Measurements from ENCODE around the gene CLEC5A.
"Not testable (repeated sequence)": the region's sequence is repeated elsewhere in the genome, so short reads cannot be mapped to it uniquely, and the experiment has no call there.

CLEC5A gene

GRCh38 chr7:141949021-141949420, 2.2 kb upstream of the CLEC5A start:
- DNase-seq (ENCODE audit: low read depth in 3 of 3), result no peak

- DNase-seq (ENCODE audit: low read depth in 3 of 3), result no peak
These were observed 1.4 kb downstream of the CLEC5A start for GRCh38 chr7:141945356-141945755.

- DNase-seq (ENCODE audit: low read depth in 3 of 3), result no peak
These were observed 2.0 kb downstream of the CLEC5A start for GRCh38 chr7:141944811-141945210.

DNA sequence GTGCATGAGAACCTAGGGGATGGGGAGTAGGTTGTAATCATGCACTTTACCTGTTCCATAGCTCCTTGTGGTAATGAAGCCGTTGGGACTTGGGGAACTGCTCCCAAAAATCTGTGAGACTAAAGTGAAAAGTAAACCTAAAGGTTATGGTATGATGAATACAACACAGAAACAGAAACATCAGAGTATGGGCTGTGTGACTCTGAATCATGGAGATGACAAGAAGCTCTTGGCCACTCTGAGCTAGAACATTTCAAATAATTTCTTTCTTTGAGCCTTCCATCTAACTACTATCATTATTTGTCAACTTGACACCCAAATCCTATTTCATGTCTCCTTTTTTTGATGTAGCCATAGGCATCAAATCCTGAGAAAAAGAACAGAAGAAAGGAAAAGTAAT, 2.9 kb downstream of the CLEC5A start:
- DNase-seq (ENCODE audit: low read depth in 3 of 3), result no peak

GRCh38 chr7:141941075-141941474, 5.7 kb downstream of the CLEC5A start:
- DNase-seq (ENCODE audit: low read depth in 3 of 3), result no peak

DNA sequence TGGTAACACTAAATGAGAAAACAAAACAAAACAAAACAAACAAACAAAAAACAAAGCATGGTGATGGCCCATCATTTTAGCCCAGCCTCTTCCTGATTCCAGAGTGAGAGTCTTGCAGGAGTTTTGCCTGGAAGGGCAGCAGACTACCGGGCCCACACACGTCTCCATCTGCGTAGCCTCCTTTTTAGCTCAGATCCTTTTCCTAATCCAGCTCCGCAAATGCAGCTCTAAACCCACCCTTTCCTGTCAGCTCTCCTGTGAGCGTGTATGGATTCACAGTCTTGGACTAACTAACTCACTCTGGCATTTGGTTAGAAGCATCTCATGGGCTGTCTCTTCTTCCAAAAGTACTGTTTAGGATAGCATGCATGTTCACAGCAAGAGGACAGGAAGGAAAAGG, 16.6 kb downstream of the CLEC5A start:
- no peak for DNase-seq (ENCODE audit: low read depth in 3 of 3)

DNA sequence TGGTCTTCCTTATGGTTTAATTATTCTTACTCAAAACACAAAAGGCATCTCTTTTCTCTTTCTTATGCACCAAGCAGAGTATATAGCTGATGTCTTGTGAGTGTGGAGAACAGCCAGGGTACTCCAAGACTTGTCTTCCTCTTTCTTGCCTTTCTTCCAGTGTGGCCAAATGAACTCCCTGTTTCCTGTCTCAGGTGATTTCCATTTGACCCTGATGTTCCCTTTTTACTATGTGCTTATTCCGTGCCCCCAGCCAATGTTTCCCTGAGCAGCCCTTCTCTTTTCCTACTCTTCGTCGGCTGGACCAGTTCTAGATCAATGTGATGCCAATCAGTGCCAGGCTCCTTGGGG, 18.0 kb downstream of the CLEC5A start:
- no peak for DNase-seq (ENCODE audit: low read depth in 3 of 3)

DNA sequence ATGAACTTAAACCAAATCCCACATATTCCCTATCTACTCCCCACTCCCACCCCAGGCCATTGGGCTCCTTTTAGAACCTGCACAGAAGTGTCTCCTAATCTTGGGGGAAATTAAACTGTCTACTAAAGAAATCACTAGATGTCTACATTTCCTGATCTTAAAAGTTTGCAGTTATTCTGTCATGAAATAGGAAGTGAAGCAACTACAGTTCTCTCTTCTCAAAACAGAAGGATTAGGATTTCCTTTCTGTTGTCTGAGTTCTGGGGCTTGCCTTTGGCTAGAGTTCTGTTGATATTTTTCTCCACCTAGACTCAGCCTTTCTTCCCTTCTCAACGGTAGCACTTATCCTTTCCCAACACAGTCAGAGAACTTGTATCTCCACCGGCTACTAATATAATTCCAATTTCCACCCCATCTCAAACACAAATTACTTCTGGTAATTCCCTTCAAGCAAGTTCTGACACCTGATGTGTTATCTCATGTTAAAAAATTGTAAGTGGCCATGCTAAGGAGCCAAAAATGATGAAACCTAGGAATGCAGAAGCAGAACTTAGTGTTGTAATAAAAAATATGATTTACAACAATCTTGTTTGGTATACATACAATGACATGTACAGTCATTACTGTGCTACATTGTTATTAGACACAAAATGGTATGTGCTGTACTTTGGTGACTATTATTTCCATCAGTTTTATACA, 18.5 kb downstream of the CLEC5A start:
- DNase-seq (ENCODE audit: low read depth in 3 of 3), result no peak

- DNase-seq (ENCODE audit: low read depth in 3 of 3), result no peak
These were observed 26.5 kb downstream of the CLEC5A start for GRCh38 chr7:141920281-141920680.

- no peak for DNase-seq (ENCODE audit: low read depth in 3 of 3)
These were observed 30.7 kb downstream of the CLEC5A start, which contains the start of gene OR9A4 for GRCh38 chr7:141916099-141916498. OR9A4 (plus strand) TSS chr7:141916399; CDS start chr7:141918876, 2,477 bp downstream.

GRCh38 chr7:141915565-141915964, 31.2 kb downstream of the CLEC5A start:
- no peak for DNase-seq (ENCODE audit: low read depth in 3 of 3)

DNA sequence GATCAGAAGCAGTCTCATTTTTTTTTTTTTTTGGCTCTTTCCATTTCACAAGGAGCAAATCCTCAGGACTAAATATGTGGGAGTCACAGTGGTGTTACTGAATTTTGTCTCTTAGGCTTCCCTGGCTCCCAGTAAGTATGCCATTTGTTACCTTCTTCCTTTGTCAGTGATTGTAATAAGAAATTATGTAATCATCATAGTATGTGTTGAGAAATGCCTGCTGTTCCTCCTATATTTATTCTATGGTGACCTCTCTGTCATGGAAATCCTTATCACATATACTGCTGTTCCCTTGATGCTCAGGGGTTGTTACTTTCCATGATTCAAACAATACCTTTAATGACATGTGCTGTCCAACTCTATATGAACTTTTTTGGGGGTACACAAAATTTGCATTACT, 35.4 kb downstream of the CLEC5A start:
- DNase-seq (ENCODE audit: low read depth in 3 of 3), result no peak

GRCh38 chr7:141906285-141906684, 40.5 kb downstream of the CLEC5A start:
- DNase-seq (ENCODE audit: low read depth in 3 of 3), result no peak

- not testable (repeated sequence) for DNase-seq (ENCODE audit: low read depth in 3 of 3)
These were observed 47.4 kb downstream of the CLEC5A start for GRCh38 chr7:141899366-141899765.

DNA sequence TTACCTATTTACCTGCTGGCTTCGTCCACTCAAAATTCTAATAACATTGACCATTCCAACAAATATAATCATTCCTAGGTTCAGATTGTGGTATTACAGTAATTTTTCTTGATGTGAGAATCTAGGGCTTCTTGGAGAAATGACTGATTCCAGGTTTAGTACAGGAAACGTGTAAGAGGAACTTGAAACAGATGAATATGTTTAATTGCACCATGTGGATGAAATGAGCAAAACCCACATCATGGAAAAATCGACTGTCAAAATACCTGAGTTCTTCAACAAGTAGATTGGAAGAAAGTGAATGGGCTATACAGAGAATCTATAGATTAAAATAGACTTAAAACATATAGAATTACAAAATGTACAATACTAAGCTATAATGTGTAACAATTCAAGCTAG, 55.4 kb downstream of the CLEC5A start:
- DNase-seq (ENCODE audit: low read depth in 3 of 3), result no peak

- no peak for DNase-seq (ENCODE audit: low read depth in 3 of 3)
These were observed 57.5 kb downstream of the CLEC5A start for GRCh38 chr7:141889321-141889720.

DNA sequence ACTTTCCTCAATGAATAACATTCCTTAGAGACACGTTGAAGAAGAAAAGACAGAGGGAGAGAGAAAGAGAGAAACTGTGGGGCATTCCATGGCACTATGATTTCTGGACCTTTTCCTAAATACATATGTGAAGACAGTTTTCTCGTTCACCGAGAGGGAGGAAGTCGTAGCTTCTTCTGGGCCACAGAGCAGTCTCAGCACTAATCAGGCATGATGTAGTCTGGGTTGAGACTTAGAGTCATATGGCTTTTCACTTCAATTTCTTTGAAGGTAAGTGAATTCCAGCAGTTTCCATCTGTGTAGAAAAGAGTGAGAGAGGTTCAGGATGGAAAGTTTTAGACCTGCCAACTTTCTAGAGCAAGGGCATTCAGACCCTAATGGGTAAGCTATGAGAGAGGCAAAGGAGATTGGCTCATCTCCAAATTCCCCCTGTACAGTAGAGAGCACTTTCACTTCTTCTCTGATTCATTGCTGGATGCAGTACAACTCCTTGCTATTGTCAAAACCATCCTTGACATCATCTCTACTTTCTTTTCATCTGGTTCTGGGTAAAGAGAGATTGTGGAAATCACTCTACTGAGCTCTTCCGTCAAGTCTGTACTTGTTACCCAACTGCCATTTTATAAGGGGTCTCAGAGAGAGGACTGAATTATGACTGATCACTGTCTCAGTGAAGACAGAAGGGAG, 62.1 kb downstream of the CLEC5A start:
- DNase-seq (ENCODE audit: low read depth in 3 of 3), result no peak

- no peak for DNase-seq (ENCODE audit: low read depth in 3 of 3)
These were observed 65.8 kb downstream of the CLEC5A start for GRCh38 chr7:141880960-141881359.

- no peak for DNase-seq (ENCODE audit: low read depth in 3 of 3)
These were observed 69.4 kb downstream of the CLEC5A start for GRCh38 chr7:141877365-141877764.

Data from stimulated activated CD4-positive, alpha-beta T cell treated with anti-CD3 and anti-CD28 coated beads, TNF-alpha, amount 100 ng/mL, for 24 hours (primary cell).